GM19328 (cell line): ENCODE results near the gene HOXD3.

Experiments used
- ATAC-seq: cut with Tn5 transposase; IDR thresholded peaks from one replicate; pipeline ENCODE4 v1.9.1; 2021; ENCODE audit warnings: mild to moderate bottlenecking, moderate library complexity; ENCODE audit not compliant: unreplicated experiment

Gene HOXD3

GRCh38 chr2:176161825-176162626 is 4.9 kb downstream of the HOXD3 start:
- no peak for ATAC-seq

GRCh38 chr2:176162911-176163671 is 6.0 kb downstream of the HOXD3 start:
- no peak for ATAC-seq

- ATAC-seq = no peak
Measured at GRCh38 chr2:176163672-176164056, 6.6 kb downstream of the HOXD3 start.

- no peak for ATAC-seq
Measured at GRCh38 chr2:176164201-176164600, 7.1 kb downstream of the HOXD3 start.

GRCh38 chr2:176164611-176165369 is 7.7 kb downstream of the HOXD3 start:
- no peak for ATAC-seq

- no peak for ATAC-seq
Measured at GRCh38 chr2:176165370-176166050, 8.4 kb downstream of the HOXD3 start.

GRCh38 chr2:176166272-176166671 is 9.2 kb downstream of the HOXD3 start:
- ATAC-seq = no peak

- ATAC-seq = no peak
Measured at GRCh38 chr2:176167398-176167797, 10.3 kb downstream of the HOXD3 start.

- ATAC-seq = no peak
Measured at GRCh38 chr2:176169181-176169580, 12.1 kb downstream of the HOXD3 start.

- ATAC-seq = no peak
Measured at GRCh38 chr2:176169711-176170110, 12.6 kb downstream of the HOXD3 start.

GRCh38 chr2:176170602-176171305 is 13.6 kb downstream of the HOXD3 start:
- ATAC-seq = no peak

- ATAC-seq = no peak
Measured at GRCh38 chr2:176171351-176172006, 14.4 kb downstream of the HOXD3 start.

GRCh38 chr2:176172007-176172894 is 15.1 kb downstream of the HOXD3 start:
- no peak for ATAC-seq

GRCh38 chr2:176172895-176173566 is 15.9 kb downstream of the HOXD3 start:
- ATAC-seq = no peak

- ATAC-seq = no peak
Measured at GRCh38 chr2:176173567-176174381, 16.7 kb downstream of the HOXD3 start.

- no peak for ATAC-seq
Measured at GRCh38 chr2:176174382-176174823, 17.3 kb downstream of the HOXD3 start.
